ENCODE data around the gene ZMYND10.

ZMYND10 gene

GRCh38 chr3:50342813-50343633 lies 2.5 kb downstream of the ZMYND10 start:
- DNase-seq = no peak

GRCh38 chr3:50341996-50342650 lies 3.4 kb downstream of the ZMYND10 start:
- DNase-seq = no peak

DNA sequence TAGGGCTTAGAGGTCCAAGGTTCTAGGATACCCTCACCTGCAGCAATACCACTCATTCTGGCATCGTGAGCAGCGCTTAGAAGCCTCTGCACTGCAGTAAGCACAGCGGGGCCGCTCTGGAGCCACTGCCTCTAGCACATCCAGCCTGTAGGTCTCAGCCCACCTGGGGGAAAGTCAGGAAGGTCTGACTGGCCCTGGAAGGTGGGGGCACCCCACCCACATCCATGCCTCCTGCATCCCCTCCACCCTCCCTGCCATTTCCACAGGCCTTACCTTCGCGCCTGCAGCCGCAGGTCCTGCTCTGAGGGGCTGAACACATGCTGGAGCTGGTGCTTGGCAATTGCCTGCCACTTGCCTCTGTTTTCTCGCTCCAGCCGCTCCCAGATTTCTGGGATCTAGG lies 4.0 kb downstream of the ZMYND10 start:
- DNase-seq = no peak

- no peak for DNase-seq
Measured at GRCh38 chr3:50340448-50341329, 4.8 kb downstream of the ZMYND10 start, which contains the start of gene RASSF1. TSS of gene RASSF1 (minus strand) at chr3:50340836. CDS start at chr3:50340805, 31 bp downstream.

GRCh38 chr3:50340147-50340447 lies 5.4 kb downstream of the ZMYND10 start:
- DNase-seq = no peak

- no peak for DNase-seq
Measured at GRCh38 chr3:50339485-50340146, 5.9 kb downstream of the ZMYND10 start.

DNA sequence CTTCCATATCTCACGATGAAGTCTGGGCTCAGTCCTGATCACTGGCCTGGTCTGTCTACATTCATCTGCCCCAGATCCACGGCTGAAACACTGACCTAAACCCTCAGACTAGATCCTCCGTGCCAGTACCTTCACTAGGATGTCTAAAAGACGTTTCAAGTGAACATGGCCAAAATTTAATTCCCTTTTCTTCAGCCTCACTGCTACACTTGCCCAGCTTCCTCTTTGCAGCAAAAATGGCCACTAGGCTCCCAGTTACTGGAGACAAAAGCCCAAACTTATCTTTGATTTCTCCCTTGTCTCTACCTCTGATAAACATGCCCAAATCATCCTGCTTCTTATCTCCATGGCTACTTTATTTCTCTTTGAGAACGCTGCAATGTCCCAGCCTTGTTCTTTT lies 6.6 kb downstream of the ZMYND10 start:
- no peak for DNase-seq

GRCh38 chr3:50337175-50337861 lies 8.2 kb downstream of the ZMYND10 start:
- DNase-seq = peak; percentile 92

GRCh38 chr3:50336452-50337174 lies 8.9 kb downstream of the ZMYND10 start:
- no peak for DNase-seq

DNA sequence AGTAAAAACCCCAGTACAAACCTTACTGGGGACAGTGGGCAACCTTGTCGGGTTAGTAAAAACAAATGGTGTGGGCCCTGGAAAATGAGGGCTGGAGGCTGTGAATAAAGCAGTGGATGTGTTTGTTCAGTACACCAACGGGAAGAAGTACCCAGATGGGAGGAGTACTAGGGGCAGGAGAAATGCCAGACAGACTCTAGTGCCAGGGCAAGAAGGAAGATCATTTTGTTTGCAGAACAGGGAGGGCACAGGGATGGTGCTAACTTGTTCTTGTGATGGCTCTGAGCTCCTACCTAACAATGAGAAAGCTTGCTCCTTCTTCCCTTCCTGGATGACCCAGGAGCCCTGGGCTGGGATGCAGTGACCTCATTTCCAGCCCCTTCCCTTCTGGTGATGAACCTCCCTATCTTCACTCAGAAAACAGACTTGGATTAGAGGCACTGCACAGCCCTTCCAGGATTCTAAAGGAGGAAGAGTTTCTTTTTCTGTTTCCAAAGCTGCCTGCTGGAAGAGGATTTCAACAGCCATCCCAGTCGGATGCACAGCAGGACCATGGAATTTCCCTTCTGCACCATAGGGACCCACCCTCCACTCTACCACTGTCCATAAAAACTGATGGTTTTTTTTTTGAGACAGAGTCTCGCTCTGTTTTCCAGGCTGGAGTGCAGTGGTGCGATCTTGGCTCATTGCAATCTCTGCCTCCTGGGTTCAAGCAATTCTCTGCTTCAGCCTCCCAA lies 11.0 kb downstream of the ZMYND10 start:
- DNase-seq = no peak

DNA sequence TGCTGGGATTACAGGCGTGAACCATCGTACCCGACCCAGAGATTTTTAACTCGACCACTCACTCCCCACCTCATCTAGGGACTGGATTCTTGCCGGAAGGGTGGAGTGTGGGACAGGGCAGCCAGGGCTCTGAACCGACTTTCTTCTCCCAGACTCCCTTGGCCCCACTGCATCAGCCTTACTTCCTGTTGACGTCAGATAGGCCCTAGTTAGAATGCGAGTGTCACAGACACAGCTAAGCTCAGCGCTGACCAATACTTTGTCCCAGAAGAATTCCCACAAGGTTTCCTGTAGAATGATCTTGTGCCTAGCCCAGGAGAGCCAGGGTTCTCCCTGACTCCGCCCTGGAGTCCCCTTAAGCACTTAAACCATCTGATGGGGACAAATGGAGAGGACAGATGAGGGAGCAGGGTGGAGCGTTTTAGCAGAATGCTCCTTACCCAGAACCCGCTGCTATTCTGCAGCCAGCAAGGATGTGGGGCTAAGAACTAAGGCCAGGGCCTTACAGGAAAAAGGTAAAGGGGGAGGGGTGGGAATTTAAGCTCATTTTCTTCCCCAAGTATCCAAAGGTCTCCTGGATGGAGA lies 11.7 kb downstream of the ZMYND10 start:
- no peak for DNase-seq

DNA sequence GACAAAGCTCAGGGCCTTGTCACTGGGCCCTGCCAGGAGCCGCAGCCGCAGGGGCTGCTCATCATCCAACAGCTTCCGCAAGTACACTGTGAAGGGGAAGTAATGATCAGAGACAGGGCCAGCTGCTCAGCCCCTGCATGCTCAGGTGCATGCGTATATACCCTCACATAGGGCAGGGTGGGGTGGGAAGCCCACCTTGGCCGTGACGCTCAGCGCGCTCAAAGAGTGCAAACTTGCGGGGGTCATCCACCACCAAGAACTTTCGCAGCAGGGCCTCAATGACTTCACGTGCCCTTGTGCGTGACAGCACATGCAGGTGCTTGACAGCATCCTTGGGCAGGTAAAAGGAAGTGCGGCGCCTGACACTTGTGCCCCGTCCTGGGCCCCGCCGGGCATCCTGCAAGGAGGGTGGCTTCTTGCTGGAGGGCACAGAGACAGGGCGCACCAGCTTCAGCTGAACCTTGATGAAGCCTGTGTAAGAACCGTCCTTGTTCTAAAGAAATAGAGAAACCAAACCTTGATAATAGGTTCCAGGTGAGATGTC lies 14.1 kb downstream of the ZMYND10 start:
- no peak for DNase-seq

- no peak for DNase-seq
Measured at GRCh38 chr3:50330330-50330729, 15.2 kb downstream of the ZMYND10 start.

DNA sequence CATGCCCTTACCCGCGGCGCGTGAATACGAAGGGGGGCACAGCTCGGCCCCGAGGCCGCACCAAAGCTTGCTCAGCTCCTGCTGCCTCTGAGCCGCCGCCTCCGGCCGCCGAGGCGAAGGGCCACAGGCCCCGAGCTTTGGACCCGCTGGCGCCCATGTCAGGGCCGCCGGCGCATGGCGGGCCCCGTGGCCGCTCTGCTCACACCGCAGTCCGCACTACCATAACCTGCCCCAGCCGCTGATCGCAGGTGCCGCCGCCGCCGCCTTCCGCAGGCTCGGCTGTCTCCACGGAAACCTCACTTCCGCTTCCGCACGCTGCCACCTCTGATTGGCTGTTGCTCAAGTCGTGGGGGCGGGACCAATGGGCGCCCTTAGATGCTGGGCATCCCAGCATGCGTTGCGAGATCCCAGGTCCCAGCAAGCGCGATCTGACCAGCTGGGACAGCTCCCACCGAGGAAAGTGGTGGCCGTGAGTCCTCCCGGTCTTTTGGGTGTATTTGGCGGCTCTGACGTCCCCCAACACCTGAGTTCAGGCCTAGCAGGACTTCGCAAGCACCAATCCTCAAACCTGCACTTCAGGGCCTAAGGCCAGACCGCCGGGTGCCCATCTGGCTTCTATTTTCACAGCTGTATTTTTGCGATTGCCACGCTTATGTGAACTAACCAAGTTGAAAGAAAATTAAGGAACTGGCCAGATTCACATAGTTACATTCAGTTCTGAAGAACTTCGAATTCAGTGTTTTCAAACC lies 17.4 kb downstream of the ZMYND10 start, which contains the start of gene TUSC2:
Gene TUSC2 (minus strand): TSS at position 281 of the 749 bp plus-strand sequence. CDS start 124 bp downstream, at position 157.
- peak; percentile 82 for DNase-seq

DNA sequence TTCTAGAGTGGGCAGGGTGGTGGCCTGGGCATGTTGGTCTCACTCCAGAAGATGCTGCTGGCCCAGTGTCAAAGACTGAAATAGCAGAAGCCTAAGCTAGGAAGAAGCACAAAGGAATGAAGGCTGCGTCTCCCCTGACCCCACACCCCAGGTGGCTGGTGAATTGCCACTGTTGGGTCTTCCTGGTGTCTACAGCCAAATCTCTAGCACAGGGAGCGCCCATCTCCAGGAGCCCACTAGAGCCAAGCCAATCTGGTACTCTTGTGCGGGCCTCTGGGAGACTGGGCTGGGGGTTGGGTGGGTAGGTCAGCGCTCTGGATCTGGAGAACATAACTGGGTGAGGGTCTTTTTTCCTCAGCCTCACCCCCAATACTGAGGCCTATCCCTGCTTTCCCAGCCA lies 18.4 kb downstream of the ZMYND10 start:
- no peak for DNase-seq

DNA sequence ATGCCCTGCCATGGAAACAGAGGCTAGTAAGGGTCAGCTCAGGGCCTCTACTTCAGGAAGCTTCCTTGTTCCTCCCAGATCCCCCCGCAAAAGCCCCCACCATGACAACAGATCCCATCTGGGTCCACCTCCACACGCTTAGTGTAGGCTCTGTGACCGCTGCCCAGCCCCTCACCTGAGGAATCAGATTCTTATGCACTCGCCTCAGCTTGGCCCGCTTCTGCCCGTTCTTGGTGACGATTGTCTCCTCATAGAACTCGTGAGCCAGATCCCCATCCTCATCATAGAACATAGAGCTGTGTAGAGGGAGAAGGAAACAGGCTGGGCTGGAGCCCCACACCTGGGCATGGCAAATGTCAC lies 19.4 kb downstream of the ZMYND10 start:
- DNase-seq = no peak

DNA sequence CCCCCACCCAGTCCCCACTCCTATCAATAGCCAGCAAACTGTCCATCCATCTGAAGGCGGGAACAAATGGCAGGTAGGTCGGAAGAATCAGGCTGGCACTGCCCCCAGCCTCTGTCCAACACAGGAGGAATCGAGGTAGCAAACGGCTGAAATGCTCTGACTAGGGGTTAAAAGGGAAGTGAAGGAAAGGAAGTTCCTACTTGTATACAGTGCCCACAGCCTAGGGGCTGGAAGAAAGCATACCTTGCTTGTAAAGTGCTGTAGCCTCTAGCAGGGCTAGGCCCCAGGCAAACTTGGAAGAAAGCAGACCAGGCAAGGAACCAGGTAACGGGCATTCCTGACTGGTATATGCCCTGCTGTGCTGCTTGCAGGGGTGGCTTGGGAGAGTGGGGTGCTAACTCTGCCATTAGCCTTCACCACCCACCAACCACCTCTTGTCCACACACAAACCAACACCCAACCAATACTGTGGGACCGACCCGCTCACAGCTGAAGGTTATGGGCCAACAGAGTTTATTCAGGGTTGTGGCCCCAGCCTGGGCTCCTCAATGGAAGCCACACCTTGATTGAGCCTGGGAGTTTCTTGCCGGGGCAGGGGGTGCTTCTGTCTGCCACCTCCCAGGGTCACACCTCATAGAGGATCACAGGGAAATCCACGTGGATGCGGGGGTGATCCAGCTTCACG lies 19.9 kb downstream of the ZMYND10 start:
- DNase-seq = no peak

DNA sequence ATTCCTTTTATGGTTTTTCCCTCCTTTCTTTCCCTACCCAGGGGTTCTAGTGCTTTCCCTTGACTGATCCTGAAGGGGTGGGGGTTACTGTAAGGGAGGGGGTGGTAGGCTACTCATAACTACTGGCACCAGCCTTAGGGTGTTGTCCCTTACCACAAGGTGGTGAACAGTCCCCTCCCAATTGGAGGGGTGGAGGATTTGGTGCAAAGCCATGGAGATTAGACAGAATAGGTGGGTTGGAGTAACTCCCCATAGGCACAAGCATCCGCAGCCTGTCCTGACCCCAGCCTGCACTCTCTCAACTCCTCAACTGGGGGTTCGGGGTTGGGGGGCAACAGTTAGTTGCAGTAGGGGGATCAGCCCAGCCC lies 20.4 kb downstream of the ZMYND10 start:
- no peak for DNase-seq

All from DMS153 (cell line).